Endothelial cell of umbilical vein (primary cell): ENCODE results near the gene ZNF555. TPM values are rescaled to one million over a fixed set of nuclear protein-coding genes. Genes with fewer than 3 reads are reported as not detected.

Experiments
- BruUV-seq: library from RNA; stranded (reverse); fragments of 400-500 nt; replicated peaks from 2 replicates; lab custom pipeline; 2021; lab: Mats Ljungman, UMichigan
- CTCF ChIA-PET: fragments of 300-600, 350-600 bp; sonication (Branson Sonifier 250); formaldehyde crosslinking; loops from one replicate; lab custom pipeline; 2021; ENCODE audit warnings: antibody characterized with exemption, inconsistent platforms; lab: Charles Lee
- POLR2A ChIA-PET: fragments of 300-600, 350-600 bp; sonication (Branson Sonifier 250); formaldehyde crosslinking; loops from one replicate; lab custom pipeline; 2021; ENCODE audit warnings: antibody characterized with exemption, inconsistent platforms; lab: Charles Lee
- DNase-seq: peaks from one replicate; pipeline ENCODE4 v3.0.0-alpha.2; 2011; ENCODE audit warnings: low read depth, low spot score
- FAIRE-seq: peaks from 2 replicates; lab custom pipeline; 2011; peaks lifted over from hg19 to GRCh38; lab: Jason Lieb, UNC
- H2AFZ ChIP-seq: 2 replicates; pipeline ENCODE4 v1.6.0; 2012; ENCODE audit warnings: low read depth, low read length, control low read depth, inconsistent platforms
- H3K27ac ChIP-seq: 2 replicates; pipeline ENCODE4 v1.5.1; 2011; ENCODE audit warnings: low read depth, mild to moderate bottlenecking, control low read depth, low read length, moderate library complexity; ENCODE audit not compliant: insufficient read depth
- H3K27me3 ChIP-seq, 2 experiments: 2 replicates each; pipeline versions ENCODE4 v1.6.0 to v1.6.1; 2011; ENCODE audit warnings: low read length in 2 of 2, mixed read lengths in 1 of 2; ENCODE audit not compliant: control insufficient read depth in 2 of 2, insufficient read depth in 2 of 2
- H3K36me3 ChIP-seq, 2 experiments: 2 replicates in 1 of 2; 3 replicates in 1 of 2; pipeline ENCODE4 v1.5.1; 2011; ENCODE audit warnings: low read length in 2 of 2, mild to moderate bottlenecking in 1 of 2, moderate library complexity in 1 of 2; ENCODE audit not compliant: control insufficient read depth in 2 of 2, insufficient read depth in 2 of 2; ENCODE audit errors: extremely low read depth in 1 of 2
- H3K4me1 ChIP-seq: 3 replicates; pipeline ENCODE4 v1.5.1; 2011; ENCODE audit warnings: mild to moderate bottlenecking, low read length; ENCODE audit not compliant: control insufficient read depth, insufficient read depth; ENCODE audit errors: extremely low read depth
- H3K4me2 ChIP-seq: 2 replicates; pipeline ENCODE4 v1.6.1; 2011; ENCODE audit warnings: low read length, control low read depth, mixed read lengths; ENCODE audit not compliant: insufficient read depth
- H3K4me3 ChIP-seq, 3 experiments: fragments of 200-600 bp in 1 of 3; sonication (generic), shearing (Covaris generic) in 1 of 3; replicated peaks in 1 of 3; 2 replicates each; pipeline ENCODE4 v1.5.1; 2011 to 2016; ENCODE audit warnings: control low read depth in 3 of 3, low read length in 3 of 3, mild to moderate bottlenecking in 2 of 3, inconsistent platforms in 1 of 3, low read depth in 1 of 3, moderate library complexity in 1 of 3; ENCODE audit not compliant: insufficient read depth in 1 of 3
- H3K79me2 ChIP-seq: 2 replicates; pipeline ENCODE4 v1.6.0; 2012; ENCODE audit warnings: low read length, inconsistent platforms; ENCODE audit not compliant: control insufficient read depth, insufficient read depth
- H3K9ac ChIP-seq: replicated peaks from 2 replicates; pipeline ENCODE3; 2011; ENCODE audit warnings: low read length, control low read depth; ENCODE audit not compliant: insufficient read depth; ENCODE audit errors: extremely low read depth
- H3K9me1 ChIP-seq: replicated peaks from 3 replicates; pipeline ENCODE4 v1.6.0; 2011; ENCODE audit warnings: mild to moderate bottlenecking, low read length; ENCODE audit not compliant: control insufficient read depth, insufficient read depth; ENCODE audit errors: extremely low read depth
- H3K9me3 ChIP-seq: replicated peaks from 2 replicates; pipeline ENCODE4 v1.5.1; 2012; ENCODE audit warnings: low read length, inconsistent platforms; ENCODE audit not compliant: control insufficient read depth, insufficient read depth
- H4K20me1 ChIP-seq: replicated peaks from 2 replicates; pipeline ENCODE3; 2011; ENCODE audit warnings: mild to moderate bottlenecking, low read length; ENCODE audit not compliant: control insufficient read depth, insufficient read depth; ENCODE audit errors: extremely low read depth
- CTCF ChIP-seq, 2 donors: IDR thresholded peaks; 1 replicate in 1 of 2; 2 replicates in 1 of 2; pipeline ENCODE4 v1.5.1; 2011; ENCODE audit warnings: low read length in 2 of 2, mild to moderate bottlenecking in 2 of 2, moderate library complexity in 2 of 2, control low read depth in 1 of 2, inconsistent platforms in 1 of 2, low read depth in 1 of 2; ENCODE audit not compliant: insufficient read depth in 1 of 2; ENCODE audit errors: extremely low read depth in 1 of 2
- EZH2 ChIP-seq: IDR thresholded peaks from 2 replicates; pipeline ENCODE4 v1.6.1; 2012; ENCODE audit warnings: borderline replicate concordance, low read depth, mild to moderate bottlenecking, moderate library complexity, low read length, inconsistent platforms; ENCODE audit not compliant: severe bottlenecking
- FOS ChIP-seq: IDR thresholded peaks from 2 replicates; pipeline ENCODE4 v1.6.1; 2011; ENCODE audit warnings: mild to moderate bottlenecking, low read length, moderate library complexity, borderline replicate concordance; ENCODE audit not compliant: insufficient read depth
- GATA2 ChIP-seq: IDR thresholded peaks from 2 replicates; pipeline ENCODE4 v1.7.0; 2011; ENCODE audit warnings: low read depth, mild to moderate bottlenecking, moderate library complexity, mixed read lengths, low read length; ENCODE audit not compliant: insufficient read length, insufficient read depth
- JUN ChIP-seq: IDR thresholded peaks from 2 replicates; pipeline ENCODE4 v1.6.1; 2011; ENCODE audit warnings: borderline replicate concordance, low read depth; ENCODE audit not compliant: insufficient read length, insufficient read depth
- MAX ChIP-seq: IDR thresholded peaks from 2 replicates; pipeline ENCODE4 v1.6.1; 2011; ENCODE audit not compliant: insufficient read depth, insufficient read length
- MYC ChIP-seq: IDR thresholded peaks from one replicate; pipeline ENCODE4 v1.6.1; 2011; ENCODE audit warnings: mild to moderate bottlenecking, low read depth, low read length
- POLR2A ChIP-seq: IDR thresholded peaks from 2 replicates; pipeline ENCODE4 v1.6.1; 2012; ENCODE audit warnings: low read depth, mild to moderate bottlenecking, control low read depth, low read length
- POLR2AphosphoS5 ChIP-seq: IDR thresholded peaks from 2 replicates; pipeline ENCODE4 v1.6.1; 2012; ENCODE audit warnings: low read depth, mild to moderate bottlenecking, control low read depth, low read length, moderate library complexity; ENCODE audit not compliant: insufficient read depth
- dilution Hi-C: fragments of 300-500 bp; cut with MboI; formaldehyde crosslinking; loops from one replicate; pipeline ENCODE4 v1.15.0; 2019; ENCODE audit warnings: low sequenced_read_pairs; ENCODE audit not compliant: extremely low pct_ligation_motif_present
- intact Hi-C: fragments of 100-400 bp; cut with micrococcal nuclease; formaldehyde crosslinking; loops from one replicate; pipeline ENCODE4 v1.10.0; 2022
- polyA plus RNA-seq, 4 experiments: library from polyadenylated mRNA; depleted of rRNA in 3 of 4; stranded (reverse) in 3 of 4; unstranded in 1 of 4; fragments of >200 nt; gene quantifications; 2 replicates each; pipeline versions ENCODE4 v1.2.1 to v1.2.3, GENCODE V29; 2011 to 2012; ENCODE audit warnings: missing spikeins in 1 of 4
- total RNA-seq: library from RNA; stranded (reverse); gene quantifications from 2 replicates; pipeline ENCODE4 v1.2.3, GENCODE V29; 2021

The ZNF555 gene
- total and polyA plus RNA-seq, 2 donors (not counting 3 experiments of a cell fraction or from before 2014, with no cell fraction given) = 1.6 to 5.4 TPM

- FAIRE-seq (no peak), DNase-seq (no peak)
- dilution Hi-C loops = no loop called here
- POLR2A ChIA-PET = no interaction called here
- BruUV-seq = no TSS peak
- CTCF ChIA-PET = no interaction called here
- TF ChIP-seq POLR2AphosphoS5 (no peak), POLR2A (no peak), JUN (no peak), CTCF (IDR thresholded peaks at IDR 0.05; ENCODE audit: extremely low read depth in 1 of 2, insufficient read depth in 1 of 2, low read depth in 1 of 2, low read length in 2 of 2) (no peak), EZH2 (no peak), FOS (no peak), MAX (no peak), MYC (no peak), GATA2 (no peak)
- H3K9me3 ChIP-seq = no peaks in the 10 kb centered on the region
- H3K36me3 ChIP-seq = peaks cover 8 to 9% of the 10 kb centered on the region in 2 experiments
- no peak overlapping the region for H3K4me3 ChIP-seq
- no peaks in the 10 kb centered on the region for H3K27me3 ChIP-seq
- H3K79me2 ChIP-seq = peaks cover 3% of the 10 kb centered on the region
- H2AFZ ChIP-seq = no peak overlapping the region
- no peak overlapping the region for H3K9ac ChIP-seq
- H4K20me1 ChIP-seq = no peaks in the 10 kb centered on the region
- intact Hi-C loops = no loop called here
- no peak overlapping the region for H3K27ac ChIP-seq
- no peak overlapping the region for H3K4me2 ChIP-seq
- H3K9me1 ChIP-seq = no peaks in the 10 kb centered on the region
- H3K4me1 ChIP-seq = no peaks in the 10 kb centered on the region
Measured at GRCh38 chr19:2800506-2800905, 40.8 kb upstream of the ZNF555 start.
